ENCODE results near the gene VSTM2L.

VSTM2L gene

GRCh38 chr20:37914672-37915433 lies 11.9 kb downstream of the VSTM2L start:
- no peaks in the 10 kb centered on the region for H3K36me3 Mint-ChIP-seq (ENCODE audit: low read depth)
- no peak overlapping the region for H3K27ac Mint-ChIP-seq
- DNase-seq (ENCODE audit: low spot score) = no peak
- H3K27me3 Mint-ChIP-seq (ENCODE audit: low read depth) = peaks cover 47% of the 10 kb centered on the region
- no peaks in the 10 kb centered on the region for H3K9me3 Mint-ChIP-seq
- peak overlapping the region; percentile 44 for H3K4me3 Mint-ChIP-seq
- peaks cover 13% of the 10 kb centered on the region for H3K4me1 Mint-ChIP-seq (ENCODE audit: low read depth)

GRCh38 chr20:37915434-37915787 lies 12.5 kb downstream of the VSTM2L start:
- DNase-seq (ENCODE audit: low spot score) = no peak
- no peak overlapping the region for H3K27ac Mint-ChIP-seq
- no peaks in the 10 kb centered on the region for H3K36me3 Mint-ChIP-seq (ENCODE audit: low read depth)
- H3K27me3 Mint-ChIP-seq (ENCODE audit: low read depth) = peaks cover 43% of the 10 kb centered on the region
- no peaks in the 10 kb centered on the region for H3K9me3 Mint-ChIP-seq
- H3K4me3 Mint-ChIP-seq = no peak overlapping the region
- peaks cover 13% of the 10 kb centered on the region for H3K4me1 Mint-ChIP-seq (ENCODE audit: low read depth)

- H3K27ac Mint-ChIP-seq = no peak overlapping the region
- no peaks in the 10 kb centered on the region for H3K9me3 Mint-ChIP-seq
- peaks cover 45% of the 10 kb centered on the region for H3K27me3 Mint-ChIP-seq (ENCODE audit: low read depth)
- peaks cover 15% of the 10 kb centered on the region for H3K4me1 Mint-ChIP-seq (ENCODE audit: low read depth)
- DNase-seq (ENCODE audit: low spot score) = no peak
- no peaks in the 10 kb centered on the region for H3K36me3 Mint-ChIP-seq (ENCODE audit: low read depth)
- H3K4me3 Mint-ChIP-seq = no peak overlapping the region
These were observed 13.1 kb downstream of the VSTM2L start for GRCh38 chr20:37915800-37916570.

DNA sequence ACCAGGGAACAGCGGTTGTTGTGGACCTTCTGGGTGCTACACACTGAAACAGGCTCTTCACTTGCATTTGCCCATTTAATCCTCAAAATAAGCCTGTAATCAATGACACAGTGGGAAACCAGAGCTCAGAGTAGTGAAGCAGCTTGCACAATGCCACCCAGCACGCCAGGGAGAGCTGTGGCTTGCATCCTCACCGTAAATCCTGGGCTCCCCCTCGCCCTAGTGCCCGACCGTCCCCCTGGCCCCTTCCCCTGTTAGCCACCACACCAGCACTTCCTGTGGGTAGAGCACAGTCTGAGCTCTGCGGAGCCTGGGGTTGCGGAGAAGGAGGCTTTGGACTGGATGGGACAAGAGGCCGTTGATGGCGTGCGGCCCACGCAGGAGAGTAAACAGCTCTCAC lies 14.5 kb downstream of the VSTM2L start:
- Mint-ChIP-seq H3K27ac (no peak overlapping the region), H3K27me3 (ENCODE audit: low read depth) (peaks cover 36% of the 10 kb centered on the region), H3K4me1 (ENCODE audit: low read depth) (peaks cover 18% of the 10 kb centered on the region)

GRCh38 chr20:37918035-37918434 lies 15.1 kb downstream of the VSTM2L start:
- Mint-ChIP-seq H3K27me3 (ENCODE audit: low read depth) (peaks cover 32% of the 10 kb centered on the region), H3K36me3 (ENCODE audit: low read depth) (no peaks in the 10 kb centered on the region), H3K9me3 (no peaks in the 10 kb centered on the region), H3K4me1 (ENCODE audit: low read depth) (peaks cover 15% of the 10 kb centered on the region), H3K27ac (no peak overlapping the region), H3K4me3 (no peak overlapping the region)
- DNase-seq (ENCODE audit: low spot score) = no peak

More for the DNA sequence above, 14.5 kb downstream of the VSTM2L start:
- no peaks in the 10 kb centered on the region for H3K36me3 Mint-ChIP-seq (ENCODE audit: low read depth)
- no peaks in the 10 kb centered on the region for H3K9me3 Mint-ChIP-seq
- no peak for DNase-seq (ENCODE audit: low spot score)
- no peak overlapping the region for H3K4me3 Mint-ChIP-seq

DNA sequence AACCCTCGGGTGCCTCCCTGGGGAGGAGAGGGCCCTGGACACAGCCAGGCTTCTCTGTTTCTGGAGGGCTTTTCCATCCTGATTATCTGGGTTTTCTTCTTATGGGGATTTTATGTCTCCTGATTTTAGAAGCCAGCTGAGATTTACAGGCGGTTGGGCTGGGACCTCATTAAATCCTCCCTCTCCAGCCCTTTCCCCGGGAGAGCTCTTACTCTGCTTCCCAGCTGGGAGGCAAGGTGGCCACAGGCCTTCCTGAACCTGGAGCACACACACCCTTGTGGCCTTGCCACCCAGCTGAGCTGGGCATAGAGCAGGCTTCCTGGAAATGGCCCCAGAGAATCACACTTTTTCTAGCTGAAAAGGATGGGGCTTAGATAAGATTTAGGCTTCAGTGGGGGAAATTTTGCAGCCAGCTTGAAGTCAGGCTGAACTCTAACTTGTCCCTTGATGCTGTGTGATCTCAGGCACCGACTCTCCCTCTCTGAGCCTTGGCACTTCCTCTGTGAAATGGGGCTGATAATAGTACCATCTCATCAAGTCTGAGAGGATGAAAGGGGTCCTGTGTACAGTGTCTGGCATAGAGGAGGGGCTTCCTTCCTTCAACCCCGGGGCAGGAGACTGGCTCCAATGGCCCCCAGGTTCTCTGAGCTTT lies 16.6 kb downstream of the VSTM2L start:
- Mint-ChIP-seq H3K36me3 (ENCODE audit: low read depth) (no peaks in the 10 kb centered on the region), H3K27ac (no peak overlapping the region), H3K9me3 (no peaks in the 10 kb centered on the region), H3K4me3 (no peak overlapping the region), H3K27me3 (ENCODE audit: low read depth) (peaks cover 26% of the 10 kb centered on the region), H3K4me1 (ENCODE audit: low read depth) (peaks cover 9% of the 10 kb centered on the region)
- no peak for DNase-seq (ENCODE audit: low spot score)

DNA sequence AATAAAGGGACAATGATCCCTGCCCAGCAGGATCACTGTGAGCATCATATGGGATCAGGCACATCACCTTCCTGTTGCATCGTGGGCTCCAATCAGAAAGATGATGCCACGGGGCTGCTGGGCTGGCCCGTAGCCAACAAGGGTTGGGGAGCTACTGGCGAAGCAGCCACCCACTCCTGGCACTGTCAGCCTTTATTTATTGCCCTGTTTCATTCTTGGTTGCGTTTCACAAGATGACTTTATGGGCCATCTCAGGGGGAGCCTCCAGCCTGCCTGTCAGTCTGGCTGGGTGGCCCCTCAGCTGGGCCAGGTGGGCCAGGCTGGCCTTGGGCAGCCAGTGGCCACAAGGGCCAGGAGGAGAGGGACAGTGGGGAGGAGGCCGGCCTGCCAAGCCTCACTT lies 17.3 kb downstream of the VSTM2L start:
- no peak for DNase-seq (ENCODE audit: low spot score)
- no peak overlapping the region for H3K4me3 Mint-ChIP-seq
- no peak overlapping the region for H3K27ac Mint-ChIP-seq
- H3K27me3 Mint-ChIP-seq (ENCODE audit: low read depth) = peaks cover 26% of the 10 kb centered on the region
- H3K9me3 Mint-ChIP-seq = no peaks in the 10 kb centered on the region
- peaks cover 5% of the 10 kb centered on the region for H3K4me1 Mint-ChIP-seq (ENCODE audit: low read depth)
- no peaks in the 10 kb centered on the region for H3K36me3 Mint-ChIP-seq (ENCODE audit: low read depth)

- no peak for DNase-seq (ENCODE audit: low spot score)
- Mint-ChIP-seq H3K27ac (no peak overlapping the region), H3K36me3 (ENCODE audit: low read depth) (no peaks in the 10 kb centered on the region)
These were observed 17.9 kb downstream of the VSTM2L start for GRCh38 chr20:37920679-37921322.

DNA sequence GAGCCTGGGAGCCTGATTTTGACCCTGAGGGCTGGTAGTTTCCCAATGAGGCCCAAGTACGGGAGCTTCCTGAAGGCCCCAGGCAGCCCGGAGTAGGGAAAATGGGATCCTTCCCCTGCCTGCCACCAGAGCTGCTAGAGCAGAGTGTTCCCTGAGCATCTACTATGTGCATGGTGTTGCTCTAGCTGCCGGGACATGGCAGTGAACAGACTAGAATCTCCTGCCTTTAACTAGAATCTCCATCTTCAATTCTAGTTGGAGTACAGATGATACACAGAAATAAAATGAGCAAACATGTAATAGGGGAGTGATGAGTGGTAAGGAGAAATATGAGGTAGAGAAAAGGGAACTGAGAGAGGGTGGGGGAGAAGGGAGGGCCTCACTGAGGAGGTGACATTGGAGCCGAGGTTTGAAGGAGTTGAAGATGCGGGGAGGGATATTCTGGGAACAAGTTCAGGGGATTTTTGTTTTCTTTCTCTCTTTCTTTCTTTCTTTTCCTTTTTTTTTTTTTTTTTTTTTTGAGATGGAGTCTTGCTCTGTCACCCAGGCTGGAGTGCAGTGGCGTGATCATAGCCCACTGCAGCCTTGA lies 18.5 kb downstream of the VSTM2L start:
- H3K9me3 Mint-ChIP-seq = no peaks in the 10 kb centered on the region
- peaks cover 5% of the 10 kb centered on the region for H3K4me1 Mint-ChIP-seq (ENCODE audit: low read depth)
- no peaks in the 10 kb centered on the region for H3K36me3 Mint-ChIP-seq (ENCODE audit: low read depth)
- peaks cover 18% of the 10 kb centered on the region for H3K27me3 Mint-ChIP-seq (ENCODE audit: low read depth)
- no peak for DNase-seq (ENCODE audit: low spot score)
- no peak overlapping the region for H3K27ac Mint-ChIP-seq
- H3K4me3 Mint-ChIP-seq = no peak overlapping the region

More at GRCh38 chr20:37920679-37921322, 17.9 kb downstream of the VSTM2L start:
- Mint-ChIP-seq H3K4me3 (no peak overlapping the region), H3K4me1 (ENCODE audit: low read depth) (peaks cover 5% of the 10 kb centered on the region), H3K9me3 (no peaks in the 10 kb centered on the region), H3K27me3 (ENCODE audit: low read depth) (peaks cover 24% of the 10 kb centered on the region)

DNA sequence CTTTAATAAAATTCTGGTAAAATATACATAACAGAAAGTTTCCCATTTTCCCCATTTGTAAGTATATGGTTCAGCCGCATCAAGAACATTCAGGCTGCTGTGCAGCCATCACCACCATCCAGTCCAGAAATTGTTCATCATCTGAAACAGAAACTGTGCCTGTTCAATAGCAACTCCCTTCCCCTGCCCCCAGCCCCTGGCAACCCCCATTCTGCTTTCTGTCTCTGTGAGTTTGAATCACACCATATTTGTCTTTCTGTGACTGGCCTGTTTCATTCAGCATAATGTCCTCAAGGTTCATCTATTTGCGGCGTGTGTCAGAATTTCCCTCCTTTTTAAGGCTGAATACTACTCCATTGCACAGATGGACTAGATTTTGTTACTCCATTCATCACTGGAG lies 19.1 kb downstream of the VSTM2L start:
- Mint-ChIP-seq H3K4me3 (no peak overlapping the region), H3K27ac (no peak overlapping the region), H3K9me3 (no peaks in the 10 kb centered on the region), H3K4me1 (ENCODE audit: low read depth) (peaks cover 5% of the 10 kb centered on the region), H3K27me3 (ENCODE audit: low read depth) (peaks cover 12% of the 10 kb centered on the region), H3K36me3 (ENCODE audit: low read depth) (no peaks in the 10 kb centered on the region)
- peak; percentile 29 for DNase-seq (ENCODE audit: low spot score)

DNA sequence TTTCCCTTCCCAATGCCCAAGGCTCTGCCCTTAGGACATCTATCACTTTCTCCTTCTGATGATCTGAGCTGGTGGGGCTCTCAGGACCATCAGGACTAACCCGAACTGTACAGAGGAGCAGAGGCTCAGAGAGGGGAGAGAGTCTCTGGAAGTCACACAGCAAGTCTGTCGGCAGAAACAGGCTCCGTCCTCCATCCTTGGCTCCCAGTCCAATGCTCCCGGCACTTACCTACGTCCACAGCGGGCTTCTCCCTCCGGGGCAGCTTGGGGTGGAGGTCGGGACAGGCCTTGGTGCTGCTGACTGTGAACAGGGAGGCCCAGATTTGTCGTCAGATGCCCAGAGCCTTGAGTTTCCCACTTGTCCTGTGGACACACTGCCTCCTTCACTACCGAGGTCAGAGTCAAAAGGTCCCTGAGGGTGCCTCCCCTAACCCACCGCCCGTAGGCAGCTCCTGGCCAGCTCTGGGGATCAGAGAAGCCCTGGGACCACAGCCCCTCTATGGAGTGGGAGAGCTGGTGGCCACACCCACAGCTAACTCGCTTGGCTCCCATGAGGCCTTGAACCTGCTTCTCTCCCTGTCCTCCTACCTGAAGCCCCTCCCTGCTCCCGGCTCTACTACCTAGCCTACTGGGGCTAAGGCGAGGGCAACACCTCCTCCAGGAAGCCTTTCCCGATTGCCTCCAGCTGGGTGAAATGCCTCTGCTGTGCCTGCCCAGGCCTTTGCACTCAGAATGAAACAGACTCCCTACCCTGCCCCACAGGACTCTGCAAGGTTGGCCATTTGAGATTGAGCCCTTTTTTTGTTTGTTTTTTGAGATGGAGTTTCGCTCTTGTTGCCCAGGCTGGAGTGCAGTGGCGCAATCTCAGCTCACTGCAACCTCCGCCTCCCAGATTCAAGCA lies 22.6 kb downstream of the VSTM2L start:
- H3K4me3 Mint-ChIP-seq = no peak overlapping the region
- H3K9me3 Mint-ChIP-seq = no peaks in the 10 kb centered on the region
- H3K4me1 Mint-ChIP-seq (ENCODE audit: low read depth) = peaks cover 5% of the 10 kb centered on the region
- no peaks in the 10 kb centered on the region for H3K36me3 Mint-ChIP-seq (ENCODE audit: low read depth)
- peaks cover 6% of the 10 kb centered on the region for H3K27me3 Mint-ChIP-seq (ENCODE audit: low read depth)
- no peak for DNase-seq (ENCODE audit: low spot score)
- H3K27ac Mint-ChIP-seq = no peak overlapping the region

DNA sequence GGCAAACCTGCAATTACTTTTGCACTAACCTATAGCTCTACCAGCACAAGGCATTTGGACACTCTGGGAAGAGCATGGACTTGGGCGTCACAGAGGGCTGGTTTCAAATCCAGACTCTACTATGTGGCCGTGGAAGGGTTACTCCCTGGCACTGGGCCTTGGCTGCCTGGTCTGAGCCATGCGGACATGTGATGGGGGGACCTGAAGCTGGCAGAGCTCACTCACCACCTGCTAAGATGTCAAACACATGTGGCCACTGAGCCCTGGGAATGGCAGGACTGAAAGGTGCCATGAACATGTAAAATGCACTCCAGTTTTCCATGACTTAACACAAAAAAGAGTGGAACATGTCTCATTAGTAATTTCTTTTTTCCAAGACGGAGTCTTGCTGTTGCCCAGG lies 23.7 kb downstream of the VSTM2L start:
- Mint-ChIP-seq H3K36me3 (ENCODE audit: low read depth) (no peaks in the 10 kb centered on the region), H3K4me1 (ENCODE audit: low read depth) (no peaks in the 10 kb centered on the region), H3K4me3 (no peak overlapping the region), H3K9me3 (no peaks in the 10 kb centered on the region), H3K27ac (no peak overlapping the region), H3K27me3 (ENCODE audit: low read depth) (peaks cover 4% of the 10 kb centered on the region)
- DNase-seq (ENCODE audit: low spot score) = no peak

Data from T-helper 2 cell treated with Interferon-gamma antibody and Interleukin-4, amounts not matched to agents 5 μg/mL and 100 μg/mL, for 36 hours (primary cell).